KMS-11 (cell line): ENCODE results near the gene GMFB.

Experiments used
- H2AFZ ChIP-seq: fragments of 200-600 bp; sonication (generic); 2 replicates; pipeline ENCODE4 v1.6.1; 2016; ENCODE audit warnings: antibody characterized with exemption, mixed run types, low read depth
- H3K27ac ChIP-seq: fragments of 200-600 bp; sonication (generic); 2 replicates; pipeline ENCODE4 v1.6.1; 2016; ENCODE audit warnings: mild to moderate bottlenecking, mixed run types
- H3K27me3 ChIP-seq: fragments of 200-600 bp; sonication (generic); 2 replicates; pipeline ENCODE4 v1.6.1; 2017; ENCODE audit warnings: mild to moderate bottlenecking, low read depth, mixed run types, moderate library complexity; ENCODE audit not compliant: insufficient read depth
- H3K36me3 ChIP-seq: fragments of 200-600 bp; sonication (generic); 2 replicates; pipeline ENCODE4 v1.6.1; 2017; ENCODE audit warnings: mild to moderate bottlenecking, mixed run types; ENCODE audit not compliant: insufficient read depth
- H3K4me1 ChIP-seq: fragments of 200-600 bp; sonication (generic); 2 replicates; pipeline ENCODE4 v1.6.1; 2016; ENCODE audit warnings: mild to moderate bottlenecking, low read depth, mixed run types; ENCODE audit not compliant: poor library complexity, severe bottlenecking
- H3K4me2 ChIP-seq: fragments of 200-600 bp; sonication (generic); 2 replicates; pipeline ENCODE4 v1.7.0; 2016; ENCODE audit warnings: mild to moderate bottlenecking, mixed run types
- H3K4me3 ChIP-seq: fragments of 200-600 bp; sonication (generic); IDR thresholded peaks from 2 replicates; pipeline ENCODE4 v1.6.1; 2017; ENCODE audit warnings: low read depth, low read length, mixed read lengths; ENCODE audit not compliant: insufficient read depth
- H3K79me2 ChIP-seq: fragments of 200-600 bp; sonication (generic); 2 replicates; pipeline ENCODE4 v1.6.1; 2016; ENCODE audit warnings: low read depth, mixed run types; ENCODE audit not compliant: insufficient read depth
- H3K9ac ChIP-seq: fragments of 200-600 bp; sonication (generic); 2 replicates; pipeline ENCODE4 v1.6.1; 2016; ENCODE audit warnings: mild to moderate bottlenecking, mixed run types
- H4K20me1 ChIP-seq: fragments of 200-600 bp; sonication (generic); 2 replicates; pipeline ENCODE4 v1.6.1; 2016; ENCODE audit warnings: mild to moderate bottlenecking, mixed run types; ENCODE audit not compliant: insufficient read depth
- CTCF ChIP-seq: fragments of 200-600 bp; sonication (generic); conservative IDR thresholded peaks from 2 replicates; pipeline ENCODE4 v1.6.1; 2017; ENCODE audit warnings: low read depth, mild to moderate bottlenecking, antibody characterized with exemption, low read length, moderate library complexity, mixed read lengths

Gene GMFB

DNA sequence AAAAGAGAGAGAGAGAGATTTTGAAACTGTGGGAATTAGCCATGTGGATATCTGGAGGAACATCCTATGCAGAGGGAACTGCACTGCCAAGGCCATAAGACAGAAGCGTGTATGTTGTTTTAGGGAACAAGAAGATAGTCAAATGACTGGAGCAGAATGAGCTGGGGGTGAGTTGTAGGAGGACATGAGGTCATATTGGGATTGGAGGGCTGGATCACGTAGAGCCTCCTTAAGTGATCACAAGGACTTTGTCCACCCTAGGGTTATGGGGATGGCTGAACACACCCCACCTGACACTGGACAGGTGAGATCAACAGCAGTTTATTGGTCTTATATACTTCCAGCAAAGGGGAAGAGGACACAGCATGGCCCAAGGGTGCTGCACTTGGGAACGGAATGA lies 12.7 kb upstream of the GMFB start:
- H3K4me3 ChIP-seq = no peak overlapping the region
- H3K79me2 ChIP-seq = no peaks in the 10 kb centered on the region
- H3K4me2 ChIP-seq = no peak overlapping the region
- no peaks in the 10 kb centered on the region for H3K27me3 ChIP-seq
- H4K20me1 ChIP-seq = no peaks in the 10 kb centered on the region
- no peaks in the 10 kb centered on the region for H3K36me3 ChIP-seq
- no peak overlapping the region for H3K9ac ChIP-seq
- H2AFZ ChIP-seq = no peak overlapping the region
- H3K27ac ChIP-seq = no peak overlapping the region
- peaks cover 4% of the 10 kb centered on the region for H3K4me1 ChIP-seq
- TF ChIP-seq CTCF = no peak

DNA sequence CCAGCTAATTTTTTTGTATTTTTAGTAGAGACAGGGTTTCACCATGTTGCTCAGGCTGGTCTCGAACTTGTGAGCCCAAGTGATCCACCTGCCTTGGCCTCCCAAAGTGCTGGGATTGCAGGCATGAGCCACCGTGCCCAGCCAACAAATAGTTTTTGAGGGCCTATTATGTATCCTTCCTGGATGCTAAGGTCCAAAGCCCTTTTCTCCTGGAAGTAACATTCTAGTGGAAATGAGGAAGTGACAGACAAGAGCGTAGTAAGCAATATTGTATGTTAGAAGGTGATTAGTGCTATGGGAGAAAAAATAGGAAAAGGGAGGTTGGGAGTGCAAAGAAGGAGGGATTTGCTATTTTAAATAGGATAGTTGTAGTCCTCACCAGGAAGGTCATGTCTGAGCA lies 12.0 kb upstream of the GMFB start:
- H3K79me2 ChIP-seq = no peaks in the 10 kb centered on the region
- H3K9ac ChIP-seq = no peak overlapping the region
- no peak overlapping the region for H3K4me2 ChIP-seq
- H4K20me1 ChIP-seq = no peaks in the 10 kb centered on the region
- H3K36me3 ChIP-seq = no peaks in the 10 kb centered on the region
- no peaks in the 10 kb centered on the region for H3K27me3 ChIP-seq
- peaks cover 4% of the 10 kb centered on the region for H3K4me1 ChIP-seq
- H2AFZ ChIP-seq = no peak overlapping the region
- no peak overlapping the region for H3K27ac ChIP-seq
- no peak overlapping the region for H3K4me3 ChIP-seq
- TF ChIP-seq CTCF = no peak

GRCh38 chr14:54498579-54498978 lies 9.8 kb upstream of the GMFB start:
- Histone ChIP-seq H3K9ac (no peak overlapping the region), H3K79me2 (no peaks in the 10 kb centered on the region), H3K27ac (no peak overlapping the region), H3K4me1 (peaks cover 1% of the 10 kb centered on the region), H3K36me3 (no peaks in the 10 kb centered on the region), H4K20me1 (no peaks in the 10 kb centered on the region), H3K27me3 (no peaks in the 10 kb centered on the region), H3K4me2 (no peak overlapping the region), H3K4me3 (no peak overlapping the region), H2AFZ (no peak overlapping the region)
- TF ChIP-seq CTCF = no peak

GRCh38 chr14:54498095-54498531 lies 9.3 kb upstream of the GMFB start:
- Histone ChIP-seq H3K27me3 (no peaks in the 10 kb centered on the region), H3K4me3 (no peak overlapping the region), H3K36me3 (no peaks in the 10 kb centered on the region), H3K79me2 (no peaks in the 10 kb centered on the region), H3K27ac (no peak overlapping the region), H3K9ac (no peak overlapping the region), H4K20me1 (no peaks in the 10 kb centered on the region), H3K4me2 (no peak overlapping the region), H2AFZ (no peak overlapping the region), H3K4me1 (no peaks in the 10 kb centered on the region)
- no peak for TF ChIP-seq CTCF

DNA sequence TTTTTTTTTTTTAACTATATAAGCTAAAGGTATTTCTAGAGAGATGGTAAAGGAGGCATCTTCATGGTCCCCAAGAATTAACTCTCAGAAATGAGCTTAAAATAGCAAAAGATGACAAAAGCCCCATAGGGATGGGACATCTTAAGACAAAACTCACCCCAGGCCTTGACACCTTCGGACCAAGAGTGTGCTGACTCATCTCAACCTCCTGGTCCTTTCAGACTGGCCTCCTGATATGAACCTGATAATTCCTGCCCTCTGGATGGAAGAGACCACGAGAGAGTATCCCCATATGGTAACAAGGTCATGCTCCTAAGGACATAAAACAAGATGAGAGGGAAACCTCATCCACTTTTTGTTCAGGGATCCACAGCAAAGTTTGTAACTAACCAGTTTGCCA lies 8.4 kb upstream of the GMFB start:
- no peaks in the 10 kb centered on the region for H4K20me1 ChIP-seq
- no peaks in the 10 kb centered on the region for H3K36me3 ChIP-seq
- H3K4me1 ChIP-seq = no peaks in the 10 kb centered on the region
- no peak overlapping the region for H3K27ac ChIP-seq
- H3K79me2 ChIP-seq = no peaks in the 10 kb centered on the region
- TF ChIP-seq CTCF = no peak
- H3K27me3 ChIP-seq = no peaks in the 10 kb centered on the region
- H2AFZ ChIP-seq = no peak overlapping the region
- no peak overlapping the region for H3K4me2 ChIP-seq
- no peak overlapping the region for H3K9ac ChIP-seq
- no peak overlapping the region for H3K4me3 ChIP-seq
